H7 (cell line): ENCODE results near the gene C15orf62. TPM values are rescaled to one million over a fixed set of nuclear protein-coding genes. Genes with fewer than 3 reads are reported as not detected.

ENCODE experiments used
- DNase-seq: peaks from one replicate; pipeline ENCODE4 v3.0.0; 2012
- H3K27me3 ChIP-seq: 2 replicates; pipeline ENCODE4 v1.6.0; 2011; ENCODE audit warnings: mild to moderate bottlenecking, low read length; ENCODE audit not compliant: control insufficient read depth, insufficient read depth
- H3K36me3 ChIP-seq: replicated peaks from 2 replicates; pipeline ENCODE4 v1.5.1; 2011; ENCODE audit warnings: low read length; ENCODE audit not compliant: control insufficient read depth, insufficient read depth
- H3K4me3 ChIP-seq: 2 replicates; pipeline ENCODE4 v1.5.1; 2011; ENCODE audit warnings: low read depth, mild to moderate bottlenecking, control low read depth, low read length, moderate library complexity; ENCODE audit not compliant: insufficient read depth
- total RNA-seq: library from RNA; depleted of rRNA; stranded (reverse); fragments of >200 nt; shearing (Covaris generic); gene quantifications from 2 replicates; pipeline ENCODE4 v1.2.3, GENCODE V29; 2014

The C15orf62 gene
- total RNA-seq, 1 experiment from 2014 or later = 0.31 TPM

DNA sequence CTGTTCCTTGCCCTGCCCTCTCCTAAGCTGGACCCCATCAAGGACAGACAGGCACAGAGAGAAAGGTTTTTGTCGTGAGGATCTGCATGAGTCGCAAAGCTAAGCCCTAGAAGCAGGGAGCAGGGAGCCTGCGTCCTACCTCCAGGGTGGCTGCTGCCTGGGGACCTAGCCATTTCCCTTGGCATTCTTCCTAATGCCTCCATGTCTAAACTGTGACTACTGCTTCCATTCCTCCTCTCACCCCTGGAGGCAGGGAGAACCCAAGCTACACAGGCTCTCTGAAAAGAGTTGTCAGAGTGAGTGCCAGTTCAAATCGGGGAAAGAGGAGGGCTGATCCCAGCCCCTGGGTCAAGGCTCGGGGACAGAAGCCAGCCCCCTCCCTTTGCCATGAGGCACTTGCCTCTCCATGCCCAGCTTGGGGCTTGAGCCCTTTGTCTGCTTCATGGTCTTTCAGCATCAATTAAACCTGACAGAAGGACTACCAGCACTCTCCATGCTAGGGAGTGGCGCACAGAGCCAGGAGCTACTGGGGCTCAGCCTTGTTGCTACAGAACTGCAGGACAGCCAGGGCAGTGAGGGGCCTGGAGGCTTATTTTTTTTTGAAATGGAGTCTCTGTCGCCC is 3.5 kb upstream of the C15orf62 start:
- no peak overlapping the region for H3K4me3 ChIP-seq
- peaks cover 1% of the 10 kb centered on the region for H3K36me3 ChIP-seq
- DNase-seq = no peak
- H3K27me3 ChIP-seq = no peaks in the 10 kb centered on the region; the same call in 1 of the 2 replicates

DNA sequence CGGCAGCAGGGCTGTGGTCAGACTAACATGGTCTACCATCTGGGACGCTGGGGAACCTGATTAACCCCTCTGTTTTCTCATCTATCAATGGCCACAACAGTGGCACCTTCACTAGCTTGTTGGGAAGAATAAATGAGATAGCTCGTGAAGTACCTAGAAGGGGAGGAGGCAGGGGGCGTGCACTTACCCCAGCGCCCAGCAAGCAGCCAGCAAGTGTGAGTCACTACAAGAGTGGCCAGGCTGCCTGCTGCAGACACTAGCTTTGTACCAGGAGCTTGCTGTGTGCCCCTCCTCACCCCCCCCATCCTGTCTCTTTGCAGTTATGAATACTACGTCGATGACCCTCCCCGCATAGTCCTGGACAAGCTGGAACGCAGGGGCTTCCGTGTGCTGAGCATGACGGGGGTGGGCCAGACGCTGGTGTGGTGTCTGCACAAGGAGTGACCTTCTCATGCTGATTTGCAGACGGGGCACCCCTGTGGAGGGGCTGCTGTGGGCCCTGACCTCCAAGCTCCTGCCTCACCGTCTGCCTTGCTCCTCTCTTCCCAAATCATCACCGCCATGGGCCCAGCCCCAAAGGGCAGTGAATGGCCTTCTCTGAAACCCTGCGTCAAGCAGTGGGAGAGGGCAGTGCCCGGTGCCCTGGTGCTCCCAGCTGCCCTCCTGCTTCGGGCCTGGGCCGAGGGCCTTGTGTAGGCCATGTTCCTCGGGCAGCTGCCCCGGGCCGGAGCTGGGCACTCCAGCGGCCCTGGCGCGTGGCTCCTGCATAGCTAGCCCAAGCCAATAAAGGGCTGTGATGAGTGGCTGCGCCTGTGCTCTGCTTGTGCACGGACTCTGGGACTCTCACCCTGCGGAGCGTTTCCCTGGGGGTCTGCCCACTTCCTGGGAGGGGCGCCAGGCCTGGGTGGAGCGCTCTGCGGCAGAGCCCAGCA is 2.6 kb upstream of the C15orf62 start:
- H3K27me3 ChIP-seq = no peaks in the 10 kb centered on the region; the same call in 1 of the 2 replicates
- H3K36me3 ChIP-seq = peaks cover 1% of the 10 kb centered on the region
- peak; percentile 75 for DNase-seq
- no peak overlapping the region for H3K4me3 ChIP-seq

DNA sequence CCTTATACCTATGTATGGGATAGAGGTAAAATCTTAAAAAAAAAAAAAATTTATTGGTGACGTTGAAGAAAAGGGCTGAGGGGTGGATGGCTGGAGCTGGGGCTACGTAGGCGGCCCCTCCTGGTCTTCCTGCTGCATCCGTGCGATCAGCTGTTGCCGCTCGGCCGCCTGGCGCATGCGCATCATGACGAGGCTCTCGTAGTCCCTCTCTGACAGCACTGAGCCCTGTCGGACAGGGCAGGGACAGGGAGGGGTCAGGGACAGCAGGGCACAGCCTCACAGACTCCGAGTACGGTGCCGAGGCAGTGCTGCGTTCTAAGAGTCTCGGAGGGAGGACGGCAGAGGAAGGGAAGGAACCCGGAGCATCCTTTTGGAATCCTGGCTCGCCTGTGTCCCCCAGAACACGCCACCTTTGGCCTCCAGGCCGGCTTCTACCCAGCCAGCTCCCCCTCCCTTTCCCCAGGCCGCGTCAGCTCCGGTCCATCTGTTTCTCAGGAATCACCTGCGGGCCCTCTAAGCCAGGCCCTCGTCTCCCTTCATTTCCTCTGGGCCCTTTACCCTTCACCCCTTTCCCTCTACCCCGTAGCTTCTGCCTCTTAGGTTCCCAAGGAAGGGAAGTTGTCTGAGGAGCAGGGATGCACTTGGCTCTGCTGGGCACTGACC is 1.8 kb upstream of the C15orf62 start:
- H3K4me3 ChIP-seq = no peak overlapping the region
- peaks cover 1% of the 10 kb centered on the region for H3K36me3 ChIP-seq
- DNase-seq = no peak
- no peaks in the 10 kb centered on the region; the same call in 1 of the 2 replicates for H3K27me3 ChIP-seq

DNA sequence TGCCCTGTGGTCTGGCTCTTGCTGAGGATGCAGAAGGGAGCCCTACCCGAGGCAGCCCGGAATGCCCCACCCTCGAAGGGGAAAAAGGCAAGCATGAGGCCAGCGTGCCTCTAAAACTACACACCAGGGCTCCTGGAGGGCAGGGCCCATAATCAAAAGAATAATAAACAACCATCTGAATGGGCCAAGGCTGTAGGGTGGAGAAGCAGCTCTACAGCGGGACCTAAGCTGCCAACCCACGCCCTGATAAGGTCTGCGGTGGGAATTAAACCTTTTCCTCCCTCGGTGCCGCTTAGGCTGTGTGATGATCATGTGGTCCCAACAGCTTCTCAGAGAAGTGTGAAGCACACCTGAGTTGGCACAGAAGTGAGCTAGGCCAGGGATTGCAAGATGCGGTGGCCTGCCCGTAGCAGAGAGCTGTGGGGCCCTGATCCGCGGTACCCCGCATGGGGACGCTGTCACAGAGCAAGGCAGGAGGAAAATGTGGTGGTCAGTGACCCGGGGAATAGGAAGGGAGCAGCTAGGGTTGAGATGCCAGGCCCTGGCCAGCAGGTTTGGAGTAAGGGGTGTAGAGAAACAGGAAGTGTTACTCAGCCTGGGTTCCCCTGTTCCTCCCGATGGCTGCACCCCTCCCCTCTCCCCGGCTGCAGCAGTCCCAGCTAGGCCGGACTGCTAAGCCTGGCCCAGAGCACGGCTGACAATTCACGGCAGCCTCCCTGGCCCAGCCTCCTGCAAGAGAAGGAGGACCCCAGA is 1.1 kb upstream of the C15orf62 start:
- Histone ChIP-seq H3K4me3 (no peak overlapping the region), H3K27me3 (no peaks in the 10 kb centered on the region; the same call in 1 of the 2 replicates), H3K36me3 (peaks cover 3% of the 10 kb centered on the region)
- DNase-seq = no peak

DNA sequence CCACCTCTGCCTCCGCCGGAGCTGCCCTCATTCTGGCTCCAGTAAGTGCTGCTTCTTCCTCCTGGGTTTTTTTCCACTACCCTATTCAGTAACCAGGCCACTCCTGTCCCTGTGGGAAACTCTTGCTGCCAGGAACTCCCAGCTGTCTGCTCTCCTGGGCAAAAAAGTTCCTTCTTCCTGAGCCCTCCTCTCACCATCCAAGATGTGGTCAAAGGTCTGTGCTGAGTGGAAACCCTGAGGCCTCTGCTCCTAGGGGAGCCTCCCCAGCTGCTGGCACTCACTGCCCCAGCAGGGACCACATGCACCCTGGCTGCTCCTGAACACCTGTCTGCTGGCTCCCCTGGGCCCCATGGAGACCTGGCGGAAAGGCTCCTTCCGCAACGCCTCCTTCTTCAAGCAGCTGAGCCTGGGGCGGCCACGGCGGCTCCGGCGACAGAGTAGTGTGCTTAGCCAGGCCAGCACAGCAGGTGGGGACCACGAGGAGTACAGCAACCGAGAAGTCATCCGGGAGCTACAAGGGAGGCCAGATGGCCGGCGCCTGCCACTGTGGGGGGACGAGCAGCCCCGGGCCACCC is 454 bp downstream of the C15orf62 start:
- Histone ChIP-seq H3K27me3 (no peaks in the 10 kb centered on the region), H3K36me3 (peaks cover 5% of the 10 kb centered on the region), H3K4me3 (no peak overlapping the region)
- DNase-seq = peak; percentile 63

DNA sequence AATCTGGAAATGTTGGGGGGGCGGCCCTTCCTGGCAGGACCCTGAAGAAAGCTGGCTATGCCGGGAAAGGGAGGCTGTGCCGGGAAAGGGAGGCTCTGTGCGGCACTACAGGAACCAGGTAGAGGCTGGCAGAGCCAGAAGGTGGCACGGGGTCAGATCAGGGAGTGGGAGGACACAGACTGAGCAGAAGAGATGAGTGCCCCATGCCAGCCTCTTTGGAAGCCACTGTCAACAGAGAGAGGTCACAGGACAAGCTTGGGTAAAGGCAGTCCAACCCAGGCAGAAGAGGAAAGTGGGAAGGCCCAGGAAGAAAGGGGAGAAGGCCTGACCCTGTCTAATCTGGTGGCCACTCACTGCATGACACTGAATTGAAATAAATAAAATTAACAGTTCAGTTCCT is 1.5 kb downstream of the C15orf62 start:
- DNase-seq = no peak
- H3K4me3 ChIP-seq = no peak overlapping the region
- no peaks in the 10 kb centered on the region for H3K27me3 ChIP-seq
- peaks cover 12% of the 10 kb centered on the region for H3K36me3 ChIP-seq

DNA sequence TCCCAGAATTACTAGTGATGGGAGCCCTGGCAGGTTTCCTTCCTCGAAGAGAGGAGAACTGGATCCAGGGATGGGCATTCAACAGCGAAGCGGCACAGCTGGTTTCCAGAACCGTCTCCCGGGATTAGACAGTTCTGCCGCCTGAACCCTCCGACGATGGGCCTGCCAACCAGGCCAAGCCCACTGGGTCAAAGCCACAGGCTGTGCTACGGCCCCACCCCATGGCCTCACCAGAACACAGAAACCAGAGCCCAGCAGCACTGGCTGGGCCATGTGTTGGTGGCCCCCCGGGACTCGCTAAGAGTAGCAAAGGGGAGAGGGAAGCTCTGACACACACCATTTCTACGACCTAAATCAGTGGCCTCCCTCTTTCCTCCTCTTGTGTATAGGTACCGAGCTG is 2.2 kb downstream of the C15orf62 start:
- H3K4me3 ChIP-seq = no peak overlapping the region
- no peaks in the 10 kb centered on the region for H3K27me3 ChIP-seq
- H3K36me3 ChIP-seq = peaks cover 14% of the 10 kb centered on the region
- DNase-seq = peak; percentile 31

DNA sequence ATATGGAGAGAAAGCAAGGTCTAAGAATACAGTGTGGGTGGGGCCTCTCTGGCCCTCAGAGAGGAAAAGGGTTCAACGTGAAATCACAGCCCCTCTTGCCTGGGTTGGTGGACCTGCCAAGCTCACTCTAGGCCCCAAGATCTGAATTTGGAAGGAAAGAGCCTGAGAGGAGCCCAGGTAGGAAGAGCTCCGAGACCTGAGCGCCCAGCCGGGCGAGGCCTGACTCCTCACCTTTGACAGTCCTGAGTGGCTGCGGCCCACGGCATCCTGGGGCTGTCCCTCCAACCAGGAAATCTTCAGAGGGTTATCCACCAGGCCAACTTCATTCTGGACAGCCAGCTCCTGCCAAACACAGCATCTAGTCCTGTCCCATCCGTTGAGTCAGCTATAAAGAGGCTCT is 3.7 kb downstream of the C15orf62 start:
- no peak overlapping the region for H3K4me3 ChIP-seq
- H3K36me3 ChIP-seq = peaks cover 15% of the 10 kb centered on the region
- peak; percentile 18 for DNase-seq
- no peaks in the 10 kb centered on the region for H3K27me3 ChIP-seq

DNA sequence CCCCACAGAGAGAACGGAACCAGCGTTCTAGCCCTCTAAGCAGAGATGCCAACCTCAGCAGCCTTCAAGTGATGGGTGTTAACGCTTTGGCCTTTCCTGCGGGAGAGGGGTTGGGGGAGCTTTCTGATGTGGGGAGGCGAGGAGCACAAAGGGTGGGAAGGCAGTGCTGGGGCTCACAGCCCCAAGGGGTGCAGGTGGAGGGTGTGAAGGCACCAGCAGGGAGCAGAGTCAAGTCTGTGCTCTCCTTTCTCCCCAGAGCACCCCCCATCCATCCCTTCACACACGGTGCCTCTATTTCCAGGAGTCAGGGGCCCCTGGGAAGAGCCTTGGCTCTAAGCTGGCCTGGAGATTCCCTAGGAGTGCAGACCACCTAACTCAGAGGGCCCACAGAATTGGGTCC is 4.1 kb downstream of the C15orf62 start:
- no peak overlapping the region for H3K4me3 ChIP-seq
- peaks cover 15% of the 10 kb centered on the region for H3K36me3 ChIP-seq
- no peaks in the 10 kb centered on the region for H3K27me3 ChIP-seq
- DNase-seq = peak; percentile 18

DNA sequence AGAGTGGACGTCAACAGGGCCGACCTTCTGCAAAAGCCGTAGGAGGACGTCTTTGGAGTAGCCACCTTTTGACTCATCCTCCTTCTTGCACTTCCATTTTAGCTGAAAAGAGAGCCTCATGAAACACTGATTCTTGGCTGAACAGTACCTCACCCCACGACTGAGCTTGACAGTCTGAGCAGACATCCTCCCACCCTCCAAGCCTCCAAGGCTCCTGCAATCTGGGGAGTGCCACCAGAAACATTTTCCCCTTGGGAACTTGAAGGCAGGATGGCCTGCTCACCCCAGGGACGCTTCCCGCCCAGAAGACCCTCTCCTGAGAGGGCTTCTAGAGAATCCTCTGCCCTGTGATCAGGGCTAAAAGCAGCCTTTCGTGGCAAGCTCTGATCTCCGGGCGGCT is 5.2 kb downstream of the C15orf62 start:
- H3K4me3 ChIP-seq = no peak overlapping the region
- H3K27me3 ChIP-seq = no peaks in the 10 kb centered on the region
- DNase-seq = no peak
- peaks cover 21% of the 10 kb centered on the region for H3K36me3 ChIP-seq

DNA sequence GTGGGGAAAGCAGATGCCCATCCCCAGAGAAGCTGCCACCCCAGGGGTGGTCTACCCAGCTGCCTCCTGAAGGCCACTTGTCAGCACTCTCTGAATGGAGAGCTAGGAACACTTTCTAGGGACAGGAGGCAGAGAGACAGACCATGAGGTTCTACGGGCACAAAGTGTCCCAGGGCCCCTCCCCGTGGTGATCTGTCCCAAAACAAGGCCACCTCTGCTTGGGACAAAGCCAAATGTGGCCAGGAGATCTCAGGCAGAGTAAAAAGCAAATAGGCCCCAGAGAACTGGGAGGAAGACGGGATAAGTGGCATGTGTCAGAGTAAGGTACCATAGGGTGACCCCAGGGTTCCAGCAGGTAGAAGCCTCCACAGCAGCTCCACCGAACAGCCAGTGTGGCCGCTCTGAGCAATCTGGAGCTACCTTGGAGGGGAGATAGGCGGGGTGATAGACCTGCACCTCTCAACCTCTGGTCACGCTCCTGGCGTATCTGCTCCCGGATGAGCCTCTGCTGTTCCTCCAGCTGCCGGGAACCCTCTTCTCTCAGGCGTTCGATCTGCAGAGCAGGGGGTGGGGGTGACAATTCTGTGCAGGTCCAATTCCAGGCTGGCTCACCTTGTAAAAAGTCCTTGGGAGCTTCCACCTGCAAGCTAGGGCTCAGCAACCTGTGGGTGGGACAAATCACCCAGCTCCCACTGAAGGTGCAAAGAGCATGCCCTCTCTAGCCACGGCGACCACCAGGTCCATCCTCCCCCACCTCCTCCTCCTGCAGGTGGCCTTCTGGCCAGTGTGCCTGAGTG is 6.2 kb downstream of the C15orf62 start:
- Histone ChIP-seq H3K27me3 (no peaks in the 10 kb centered on the region), H3K4me3 (no peak overlapping the region), H3K36me3 (peaks cover 21% of the 10 kb centered on the region)
- no peak for DNase-seq

DNA sequence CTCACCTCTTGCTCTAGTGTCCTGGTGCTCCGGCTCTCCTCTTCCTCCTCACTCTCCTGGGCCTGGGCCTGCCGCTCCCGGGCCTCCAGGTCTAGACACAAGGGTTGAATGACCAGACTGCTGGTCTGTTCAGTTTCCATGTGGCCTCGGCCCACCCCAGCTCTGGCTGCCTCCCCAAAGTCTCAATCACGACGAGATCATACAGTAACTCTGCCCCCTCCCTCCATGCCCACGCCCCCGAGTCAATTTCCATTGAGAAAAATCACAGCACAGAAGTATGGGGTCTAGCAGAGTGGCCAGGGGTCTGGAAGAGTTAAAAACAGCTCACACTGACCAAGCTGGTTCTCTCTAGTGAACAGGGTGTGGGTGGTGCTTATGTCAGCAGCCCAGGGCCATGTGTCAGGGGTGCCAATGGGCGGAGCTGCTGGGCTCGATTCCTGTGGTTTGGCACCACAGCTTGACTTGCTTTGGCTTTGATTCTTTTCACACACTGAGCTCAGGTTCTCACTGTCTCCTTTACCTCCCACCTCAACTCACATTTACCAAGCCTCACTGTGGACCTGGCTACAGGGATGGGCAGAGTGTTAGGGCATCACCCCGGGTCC is 6.9 kb downstream of the C15orf62 start:
- Histone ChIP-seq H3K4me3 (no peak overlapping the region), H3K36me3 (peaks cover 21% of the 10 kb centered on the region), H3K27me3 (no peaks in the 10 kb centered on the region)
- no peak for DNase-seq

DNA sequence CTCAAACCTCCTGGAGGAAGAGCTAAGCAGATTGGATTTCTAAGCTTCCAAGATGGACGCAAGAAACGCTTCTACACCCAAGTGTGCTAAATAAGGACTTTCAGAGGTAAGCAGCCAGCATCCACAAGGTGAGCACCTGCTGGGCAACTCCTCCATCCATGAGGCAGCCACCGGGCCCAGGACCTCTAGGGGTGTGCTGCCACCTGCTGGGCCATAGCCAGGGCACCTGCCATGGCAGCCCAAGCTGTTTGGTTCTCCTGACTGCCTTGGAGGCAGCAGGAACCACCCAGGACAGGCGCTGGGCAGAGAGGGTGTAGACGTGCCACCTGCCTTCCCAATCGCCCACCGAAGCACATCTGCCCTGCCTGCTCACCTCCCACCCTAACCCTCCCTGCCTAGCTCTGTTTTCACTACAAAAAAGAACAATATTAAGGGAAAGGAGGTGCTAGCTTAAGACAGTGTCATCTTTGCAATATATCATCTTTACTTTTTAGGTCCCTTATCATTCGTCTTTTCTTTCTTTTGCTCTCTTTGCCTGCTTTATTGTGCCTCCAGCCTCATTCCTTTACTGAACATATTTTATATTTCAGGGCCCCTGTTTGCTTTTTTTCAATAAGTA is 12.9 kb downstream of the C15orf62 start:
- no peaks in the 10 kb centered on the region for H3K27me3 ChIP-seq
- peak; percentile 75 for DNase-seq
- peaks cover 8% of the 10 kb centered on the region for H3K36me3 ChIP-seq
- H3K4me3 ChIP-seq = no peak overlapping the region
